Kidney (tissue), 14 donors: ENCODE measurements around the gene ATR. TPM values are rescaled to one million over a fixed set of nuclear protein-coding genes. Genes with fewer than 3 reads are reported as not detected.
"Not testable (repeated sequence)": the region's sequence is repeated elsewhere in the genome, so short reads cannot be mapped to it uniquely, and the experiment has no call there.

Experiments used
- DNase-seq, 5 donors: peaks; one replicate each; pipeline ENCODE4 v3.0.0-alpha.2; 2013 to 2020
- FAIRE-seq: peaks from 2 replicates; lab custom pipeline; 2012; peaks lifted over from hg19 to GRCh38; lab: Jason Lieb, UNC
- H3K27ac ChIP-seq, 2 donors: one replicate each; pipeline ENCODE4 v1.7.0; 2013; ENCODE audit warnings: low read depth in 2 of 2, low read length in 2 of 2, inconsistent platforms in 1 of 2
- H3K27me3 ChIP-seq: one replicate; pipeline ENCODE4 v1.7.1; 2013; ENCODE audit warnings: low read length, inconsistent platforms; ENCODE audit not compliant: control insufficient read depth, insufficient read depth
- H3K36me3 ChIP-seq, 3 donors: one replicate each; pipeline versions ENCODE4 v1.7.0 to v1.7.1; 2013; ENCODE audit warnings: low read length in 3 of 3, control low read depth in 1 of 3, inconsistent platforms in 1 of 3; ENCODE audit not compliant: insufficient read depth in 3 of 3, control insufficient read depth in 2 of 3
- H3K4me1 ChIP-seq, 3 donors: one replicate each; pipeline versions ENCODE4 v1.7.0 to v1.7.1; 2013; ENCODE audit warnings: low read length in 3 of 3, inconsistent platforms in 1 of 3, low read depth in 1 of 3; ENCODE audit not compliant: control insufficient read depth in 2 of 3, insufficient read depth in 2 of 3
- H3K4me3 ChIP-seq, 3 donors: one replicate each; pipeline versions ENCODE4 v1.7.0 to v1.8.1; 2013; ENCODE audit warnings: low read length in 3 of 3, control low read depth in 1 of 3, inconsistent platforms in 1 of 3
- H3K9ac ChIP-seq, 3 donors: one replicate each; pipeline versions ENCODE4 v1.7.0 to v1.7.1; 2013; ENCODE audit warnings: low read length in 3 of 3, control low read depth in 1 of 3, inconsistent platforms in 1 of 3
- H3K9me3 ChIP-seq, 3 donors: one replicate each; pipeline versions ENCODE4 v1.7.0 to v1.7.1; 2013; ENCODE audit warnings: low read length in 3 of 3, control low read depth in 1 of 3, inconsistent platforms in 1 of 3; ENCODE audit not compliant: control insufficient read depth in 2 of 3, insufficient read depth in 1 of 3
- intact Hi-C: fragments of 100-400 bp; cut with DNase I; formaldehyde crosslinking; loops from one replicate; pipeline ENCODE4 v1.11.1; 2022
- polyA plus RNA-seq: library from polyadenylated mRNA; stranded (reverse); fragments of 350-450 nt; fragmentation: Illumina TruSeq; extraction: RNeasy Lipid Tissue Mini Kit (QIAGEN cat#74804); gene quantifications from one replicate; pipeline ENCODE4 v1.2.3, GENCODE V29; 2014; ENCODE audit warnings: low read depth, low replicate concordance; ENCODE audit not compliant: insufficient read depth
- total RNA-seq: library from RNA; stranded (reverse); fragmentation: NEBNext Ultra II Directional; extraction: Animal tissue kit (Norgen Biotek cat#: 25700); gene quantifications from one replicate; pipeline ENCODE4 v1.2.1, GENCODE V29; 2021
- TF ChIP-seq, protein P1 (sequence below): IDR thresholded peaks from 3 replicates; pipeline ENCODE4 v1.5.1; 2012; ENCODE audit warnings: mild to moderate bottlenecking, moderate library complexity, borderline replicate concordance; ENCODE audit not compliant: insufficient read depth; ENCODE audit errors: extremely low read depth
- donor health status: control.
- donor health status: control.
- donor health status: control.
- donor health status: control.
- donor health status: control.
- donor health status: DM: yes; HTN: yes; CAD: no.
- donor health status: Normal renal cell carcinoma (clear cell type).

ATR gene
- total and polyA plus RNA-seq, 2 donors from 2014 or later: 17.4 to 31.8 TPM

DNA sequence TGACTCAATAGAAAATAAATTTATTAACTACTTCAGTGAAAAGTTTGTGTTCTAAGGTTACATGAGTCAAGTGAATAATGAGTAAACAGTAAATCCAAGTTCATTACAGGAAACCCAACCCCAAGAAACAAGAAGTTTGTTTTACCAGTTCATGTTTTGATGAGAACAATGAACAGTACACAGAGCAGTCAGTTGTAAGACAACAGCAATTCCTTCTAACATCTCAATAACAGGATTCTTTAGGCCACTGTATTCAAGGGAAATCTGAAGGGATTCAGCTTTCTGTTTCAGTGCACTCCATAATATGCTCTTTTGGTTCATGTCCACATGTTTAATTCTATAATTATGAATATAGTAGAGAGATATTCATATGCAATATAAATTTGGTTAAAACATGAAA lies 18.4 kb downstream of the ATR start:
- intact Hi-C loops: no loop called here
- no peak overlapping the region for H3K9ac ChIP-seq
- no peak overlapping the region for H3K4me3 ChIP-seq
- FAIRE-seq (no peak), DNase-seq (no peak)
- TF ChIP-seq, protein P1, sequence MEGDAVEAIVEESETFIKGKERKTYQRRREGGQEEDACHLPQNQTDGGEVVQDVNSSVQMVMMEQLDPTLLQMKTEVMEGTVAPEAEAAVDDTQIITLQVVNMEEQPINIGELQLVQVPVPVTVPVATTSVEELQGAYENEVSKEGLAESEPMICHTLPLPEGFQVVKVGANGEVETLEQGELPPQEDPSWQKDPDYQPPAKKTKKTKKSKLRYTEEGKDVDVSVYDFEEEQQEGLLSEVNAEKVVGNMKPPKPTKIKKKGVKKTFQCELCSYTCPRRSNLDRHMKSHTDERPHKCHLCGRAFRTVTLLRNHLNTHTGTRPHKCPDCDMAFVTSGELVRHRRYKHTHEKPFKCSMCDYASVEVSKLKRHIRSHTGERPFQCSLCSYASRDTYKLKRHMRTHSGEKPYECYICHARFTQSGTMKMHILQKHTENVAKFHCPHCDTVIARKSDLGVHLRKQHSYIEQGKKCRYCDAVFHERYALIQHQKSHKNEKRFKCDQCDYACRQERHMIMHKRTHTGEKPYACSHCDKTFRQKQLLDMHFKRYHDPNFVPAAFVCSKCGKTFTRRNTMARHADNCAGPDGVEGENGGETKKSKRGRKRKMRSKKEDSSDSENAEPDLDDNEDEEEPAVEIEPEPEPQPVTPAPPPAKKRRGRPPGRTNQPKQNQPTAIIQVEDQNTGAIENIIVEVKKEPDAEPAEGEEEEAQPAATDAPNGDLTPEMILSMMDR: no peak
- no peak overlapping the region for H3K27ac ChIP-seq
- no peaks in the 10 kb centered on the region for H3K27me3 ChIP-seq
- H3K9me3 ChIP-seq: no peaks in the 10 kb centered on the region
- H3K36me3 ChIP-seq: peaks cover 2 to 17% (median 3%) of the 10 kb centered on the region in 3 donors
- H3K4me1 ChIP-seq: no peaks in the 10 kb centered on the region

DNA sequence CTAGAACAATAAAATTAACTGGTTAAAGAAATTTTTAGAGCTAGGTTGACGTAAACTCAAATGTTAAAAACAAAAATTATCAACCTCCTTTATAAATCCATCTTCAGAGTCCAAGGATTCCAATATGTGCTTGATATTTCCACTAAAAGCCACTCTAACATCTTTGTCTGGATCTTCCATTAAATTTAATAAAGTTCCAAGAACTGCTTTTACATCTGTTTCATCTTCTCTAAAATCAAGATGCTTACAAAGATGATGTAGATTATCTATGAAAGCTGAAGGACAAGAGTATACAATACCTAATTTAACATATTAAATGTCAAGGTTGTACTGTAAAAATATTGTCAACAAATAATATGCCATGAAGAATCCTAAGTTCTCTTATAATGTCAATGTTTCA lies 24.8 kb downstream of the ATR start:
- DNase-seq (no peak), FAIRE-seq (no peak)
- Histone ChIP-seq H3K4me3 (no peak overlapping the region), H3K9me3 (no peaks in the 10 kb centered on the region), H3K27ac (no peak overlapping the region), H3K36me3 (peaks cover 0 to 31% (median 10%) of the 10 kb centered on the region in 3 donors), H3K9ac (no peak overlapping the region), H3K27me3 (no peaks in the 10 kb centered on the region), H3K4me1 (no peaks in the 10 kb centered on the region)
- intact Hi-C loops: no loop called here
- TF ChIP-seq, protein P1: no peak

DNA sequence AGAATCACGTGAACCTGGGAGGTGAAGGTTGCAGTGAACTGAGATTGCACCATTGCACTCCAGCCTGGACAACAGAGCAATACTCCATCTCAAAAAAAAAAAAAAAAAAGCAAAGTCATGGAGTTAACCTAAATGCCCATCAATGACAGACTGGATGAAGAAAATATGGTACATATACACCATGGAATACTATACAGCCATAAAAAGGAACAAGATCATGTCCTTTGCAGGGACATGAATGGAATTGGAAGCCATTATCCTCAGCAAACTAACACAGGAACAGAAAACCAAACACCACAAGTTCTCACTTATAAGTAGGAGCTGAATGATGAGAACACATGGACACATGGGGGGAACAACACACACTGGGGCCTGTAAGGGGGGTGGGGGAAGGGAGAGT lies 26.0 kb downstream of the ATR start:
- H3K27ac ChIP-seq, H3K27me3 ChIP-seq, H3K9ac ChIP-seq, FAIRE-seq, intact Hi-C loops, H3K4me1 ChIP-seq, H3K4me3 ChIP-seq, DNase-seq, H3K9me3 ChIP-seq: not testable (repeated sequence)
- H3K36me3 ChIP-seq: peaks cover 0 to 31% (median 10%) of the 10 kb centered on the region in 3 donors

DNA sequence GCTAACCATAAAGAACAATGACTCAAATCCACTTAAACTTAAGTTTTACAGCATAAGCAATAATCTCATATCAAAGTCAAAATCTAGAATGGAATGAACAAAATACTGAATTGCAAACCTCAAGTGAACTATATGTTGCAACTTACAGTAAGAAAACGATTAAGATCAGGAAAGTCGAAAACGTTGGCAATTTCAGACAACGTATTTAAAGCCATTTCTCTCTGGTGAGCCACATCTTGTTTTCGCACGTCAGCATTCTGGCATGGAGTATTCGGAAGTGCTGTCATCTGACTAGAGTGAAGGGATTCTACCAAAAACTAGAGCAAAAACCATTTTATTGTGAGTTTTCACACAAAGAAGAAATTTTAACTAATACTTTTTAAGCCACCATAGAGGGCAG lies 28.5 kb downstream of the ATR start:
- intact Hi-C loops: no loop called here
- peaks cover 0 to 27% (median 10%) of the 10 kb centered on the region in 3 donors for H3K36me3 ChIP-seq
- H3K27me3 ChIP-seq: no peaks in the 10 kb centered on the region
- H3K4me1 ChIP-seq: no peaks in the 10 kb centered on the region
- H3K4me3 ChIP-seq: no peak overlapping the region
- no peaks in the 10 kb centered on the region for H3K9me3 ChIP-seq
- no peak overlapping the region for H3K9ac ChIP-seq
- no peak overlapping the region for H3K27ac ChIP-seq
- no peak for FAIRE-seq
- DNase-seq: no peak
- TF ChIP-seq, protein P1: no peak
